Endothelial cell of umbilical vein (primary cell): ENCODE measurements around the gene SLC25A15. TPM values are rescaled to one million over a fixed set of nuclear protein-coding genes. Genes with fewer than 3 reads are reported as not detected.

Experiments
- BruUV-seq: library from RNA; stranded (reverse); fragments of 400-500 nt; replicated peaks from 2 replicates; lab custom pipeline; 2021; lab: Mats Ljungman, UMichigan
- CTCF ChIA-PET: fragments of 300-600, 350-600 bp; sonication (Branson Sonifier 250); formaldehyde crosslinking; loops from one replicate; lab custom pipeline; 2021; ENCODE audit warnings: antibody characterized with exemption, inconsistent platforms; lab: Charles Lee
- POLR2A ChIA-PET: fragments of 300-600, 350-600 bp; sonication (Branson Sonifier 250); formaldehyde crosslinking; loops from one replicate; lab custom pipeline; 2021; ENCODE audit warnings: antibody characterized with exemption, inconsistent platforms; lab: Charles Lee
- DNase-seq: peaks from one replicate; pipeline ENCODE4 v3.0.0-alpha.2; 2011; ENCODE audit warnings: low read depth, low spot score
- FAIRE-seq: peaks from 2 replicates; lab custom pipeline; 2011; peaks lifted over from hg19 to GRCh38; lab: Jason Lieb, UNC
- H2AFZ ChIP-seq: 2 replicates; pipeline ENCODE4 v1.6.0; 2012; ENCODE audit warnings: low read depth, low read length, control low read depth, inconsistent platforms
- H3K27ac ChIP-seq: 2 replicates; pipeline ENCODE4 v1.5.1; 2011; ENCODE audit warnings: low read depth, mild to moderate bottlenecking, control low read depth, low read length, moderate library complexity; ENCODE audit not compliant: insufficient read depth
- H3K27me3 ChIP-seq, 2 experiments: 2 replicates each; pipeline versions ENCODE4 v1.6.0 to v1.6.1; 2011; ENCODE audit warnings: low read length in 2 of 2, mixed read lengths in 1 of 2; ENCODE audit not compliant: control insufficient read depth in 2 of 2, insufficient read depth in 2 of 2
- H3K36me3 ChIP-seq, 2 experiments: 2 replicates in 1 of 2; 3 replicates in 1 of 2; pipeline ENCODE4 v1.5.1; 2011; ENCODE audit warnings: low read length in 2 of 2, mild to moderate bottlenecking in 1 of 2, moderate library complexity in 1 of 2; ENCODE audit not compliant: control insufficient read depth in 2 of 2, insufficient read depth in 2 of 2; ENCODE audit errors: extremely low read depth in 1 of 2
- H3K4me1 ChIP-seq: 3 replicates; pipeline ENCODE4 v1.5.1; 2011; ENCODE audit warnings: mild to moderate bottlenecking, low read length; ENCODE audit not compliant: control insufficient read depth, insufficient read depth; ENCODE audit errors: extremely low read depth
- H3K4me2 ChIP-seq: 2 replicates; pipeline ENCODE4 v1.6.1; 2011; ENCODE audit warnings: low read length, control low read depth, mixed read lengths; ENCODE audit not compliant: insufficient read depth
- H3K4me3 ChIP-seq, 3 experiments: fragments of 200-600 bp in 1 of 3; sonication (generic), shearing (Covaris generic) in 1 of 3; replicated peaks in 1 of 3; 2 replicates each; pipeline ENCODE4 v1.5.1; 2011 to 2016; ENCODE audit warnings: control low read depth in 3 of 3, low read length in 3 of 3, mild to moderate bottlenecking in 2 of 3, inconsistent platforms in 1 of 3, low read depth in 1 of 3, moderate library complexity in 1 of 3; ENCODE audit not compliant: insufficient read depth in 1 of 3
- H3K79me2 ChIP-seq: 2 replicates; pipeline ENCODE4 v1.6.0; 2012; ENCODE audit warnings: low read length, inconsistent platforms; ENCODE audit not compliant: control insufficient read depth, insufficient read depth
- H3K9ac ChIP-seq: replicated peaks from 2 replicates; pipeline ENCODE3; 2011; ENCODE audit warnings: low read length, control low read depth; ENCODE audit not compliant: insufficient read depth; ENCODE audit errors: extremely low read depth
- H3K9me1 ChIP-seq: replicated peaks from 3 replicates; pipeline ENCODE4 v1.6.0; 2011; ENCODE audit warnings: mild to moderate bottlenecking, low read length; ENCODE audit not compliant: control insufficient read depth, insufficient read depth; ENCODE audit errors: extremely low read depth
- H3K9me3 ChIP-seq: replicated peaks from 2 replicates; pipeline ENCODE4 v1.5.1; 2012; ENCODE audit warnings: low read length, inconsistent platforms; ENCODE audit not compliant: control insufficient read depth, insufficient read depth
- H4K20me1 ChIP-seq: replicated peaks from 2 replicates; pipeline ENCODE3; 2011; ENCODE audit warnings: mild to moderate bottlenecking, low read length; ENCODE audit not compliant: control insufficient read depth, insufficient read depth; ENCODE audit errors: extremely low read depth
- EZH2 ChIP-seq: IDR thresholded peaks from 2 replicates; pipeline ENCODE4 v1.6.1; 2012; ENCODE audit warnings: borderline replicate concordance, low read depth, mild to moderate bottlenecking, moderate library complexity, low read length, inconsistent platforms; ENCODE audit not compliant: severe bottlenecking
- FOS ChIP-seq: IDR thresholded peaks from 2 replicates; pipeline ENCODE4 v1.6.1; 2011; ENCODE audit warnings: mild to moderate bottlenecking, low read length, moderate library complexity, borderline replicate concordance; ENCODE audit not compliant: insufficient read depth
- GATA2 ChIP-seq: IDR thresholded peaks from 2 replicates; pipeline ENCODE4 v1.7.0; 2011; ENCODE audit warnings: low read depth, mild to moderate bottlenecking, moderate library complexity, mixed read lengths, low read length; ENCODE audit not compliant: insufficient read length, insufficient read depth
- JUN ChIP-seq: IDR thresholded peaks from 2 replicates; pipeline ENCODE4 v1.6.1; 2011; ENCODE audit warnings: borderline replicate concordance, low read depth; ENCODE audit not compliant: insufficient read length, insufficient read depth
- MYC ChIP-seq: IDR thresholded peaks from one replicate; pipeline ENCODE4 v1.6.1; 2011; ENCODE audit warnings: mild to moderate bottlenecking, low read depth, low read length
- POLR2A ChIP-seq: IDR thresholded peaks from 2 replicates; pipeline ENCODE4 v1.6.1; 2012; ENCODE audit warnings: low read depth, mild to moderate bottlenecking, control low read depth, low read length
- POLR2AphosphoS5 ChIP-seq: IDR thresholded peaks from 2 replicates; pipeline ENCODE4 v1.6.1; 2012; ENCODE audit warnings: low read depth, mild to moderate bottlenecking, control low read depth, low read length, moderate library complexity; ENCODE audit not compliant: insufficient read depth
- dilution Hi-C: fragments of 300-500 bp; cut with MboI; formaldehyde crosslinking; loops from one replicate; pipeline ENCODE4 v1.15.0; 2019; ENCODE audit warnings: low sequenced_read_pairs; ENCODE audit not compliant: extremely low pct_ligation_motif_present
- intact Hi-C: fragments of 100-400 bp; cut with micrococcal nuclease; formaldehyde crosslinking; loops from one replicate; pipeline ENCODE4 v1.10.0; 2022
- polyA plus RNA-seq, 4 experiments: library from polyadenylated mRNA; depleted of rRNA in 3 of 4; stranded (reverse) in 3 of 4; unstranded in 1 of 4; fragments of >200 nt; gene quantifications; 2 replicates each; pipeline versions ENCODE4 v1.2.1 to v1.2.3, GENCODE V29; 2011 to 2012; ENCODE audit warnings: missing spikeins in 1 of 4
- total RNA-seq: library from RNA; stranded (reverse); gene quantifications from 2 replicates; pipeline ENCODE4 v1.2.3, GENCODE V29; 2021
- TF ChIP-seq, protein P1 (sequence below), 2 donors: IDR thresholded peaks; 1 replicate in 1 of 2; 2 replicates in 1 of 2; pipeline ENCODE4 v1.5.1; 2011; ENCODE audit warnings: low read length in 2 of 2, mild to moderate bottlenecking in 2 of 2, moderate library complexity in 2 of 2, control low read depth in 1 of 2, inconsistent platforms in 1 of 2, low read depth in 1 of 2; ENCODE audit not compliant: insufficient read depth in 1 of 2; ENCODE audit errors: extremely low read depth in 1 of 2
- TF ChIP-seq, protein P2 (sequence below): IDR thresholded peaks from 2 replicates; pipeline ENCODE4 v1.6.1; 2011; ENCODE audit not compliant: insufficient read depth, insufficient read length

SLC25A15 gene
- total and polyA plus RNA-seq, 2 donors (not counting 3 experiments of a cell fraction or from before 2014, with no cell fraction given) = 6.8 to 11.5 TPM

GRCh38 chr13:40779049-40779448, 10.4 kb upstream of the SLC25A15 start:
- no peaks in the 10 kb centered on the region for H3K9me3 ChIP-seq
- DNase-seq (no peak), FAIRE-seq (no peak)
- H3K9me1 ChIP-seq = no peaks in the 10 kb centered on the region
- dilution Hi-C loops (no loop called here), intact Hi-C loops (loop anchor here (5.0 to 10.0 kb wide), 7 partner anchors 97 to 1744 kb away; partner anchors contain the start of genes NHLRC3, PROSER1 and WBP4)
- POLR2A ChIA-PET = no interaction called here
- no peak overlapping the region for H3K9ac ChIP-seq
- no peak overlapping the region for H2AFZ ChIP-seq
- CTCF ChIA-PET = interaction anchor here (1.0 to 2.6 kb wide), 5 partner anchors 35 to 1093 kb away, joined by 3 to 31 read pairs (median 12); no protein-coding TSS in a partner anchor
- no peak for TF ChIP-seq EZH2
- TF ChIP-seq, protein P1, sequence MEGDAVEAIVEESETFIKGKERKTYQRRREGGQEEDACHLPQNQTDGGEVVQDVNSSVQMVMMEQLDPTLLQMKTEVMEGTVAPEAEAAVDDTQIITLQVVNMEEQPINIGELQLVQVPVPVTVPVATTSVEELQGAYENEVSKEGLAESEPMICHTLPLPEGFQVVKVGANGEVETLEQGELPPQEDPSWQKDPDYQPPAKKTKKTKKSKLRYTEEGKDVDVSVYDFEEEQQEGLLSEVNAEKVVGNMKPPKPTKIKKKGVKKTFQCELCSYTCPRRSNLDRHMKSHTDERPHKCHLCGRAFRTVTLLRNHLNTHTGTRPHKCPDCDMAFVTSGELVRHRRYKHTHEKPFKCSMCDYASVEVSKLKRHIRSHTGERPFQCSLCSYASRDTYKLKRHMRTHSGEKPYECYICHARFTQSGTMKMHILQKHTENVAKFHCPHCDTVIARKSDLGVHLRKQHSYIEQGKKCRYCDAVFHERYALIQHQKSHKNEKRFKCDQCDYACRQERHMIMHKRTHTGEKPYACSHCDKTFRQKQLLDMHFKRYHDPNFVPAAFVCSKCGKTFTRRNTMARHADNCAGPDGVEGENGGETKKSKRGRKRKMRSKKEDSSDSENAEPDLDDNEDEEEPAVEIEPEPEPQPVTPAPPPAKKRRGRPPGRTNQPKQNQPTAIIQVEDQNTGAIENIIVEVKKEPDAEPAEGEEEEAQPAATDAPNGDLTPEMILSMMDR (IDR thresholded peaks at IDR 0.05; ENCODE audit: extremely low read depth in 1 of 2, insufficient read depth in 1 of 2, low read depth in 1 of 2, low read length in 2 of 2) = no peak
- TF ChIP-seq, protein P2, sequence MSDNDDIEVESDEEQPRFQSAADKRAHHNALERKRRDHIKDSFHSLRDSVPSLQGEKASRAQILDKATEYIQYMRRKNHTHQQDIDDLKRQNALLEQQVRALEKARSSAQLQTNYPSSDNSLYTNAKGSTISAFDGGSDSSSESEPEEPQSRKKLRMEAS = no peak
- TF ChIP-seq MYC = no peak
- no peak for TF ChIP-seq JUN
- TF ChIP-seq FOS = no peak
- no peak for TF ChIP-seq GATA2
- TF ChIP-seq POLR2AphosphoS5 = no peak
- no peak for TF ChIP-seq POLR2A
- no peaks in the 10 kb centered on the region for H3K36me3 ChIP-seq
- H3K4me3 ChIP-seq = no peak overlapping the region
- no peak overlapping the region for H3K27ac ChIP-seq
- BruUV-seq = no TSS peak
- no peak overlapping the region for H3K4me2 ChIP-seq
- peaks cover 9% of the 10 kb centered on the region for H3K4me1 ChIP-seq
- no peaks in the 10 kb centered on the region for H3K27me3 ChIP-seq
- H4K20me1 ChIP-seq = no peaks in the 10 kb centered on the region
- H3K79me2 ChIP-seq = no peaks in the 10 kb centered on the region
